Lower lobe of right lung (tissue), 2 donors: ENCODE data around the gene KCNJ9. TPM values are rescaled to one million over a fixed set of nuclear protein-coding genes. Genes with fewer than 3 reads are reported as not detected.
A peak's percentile ranks its signal among the peaks of the same experiment; 100 is the strongest.

Experiments used
- ATAC-seq, 2 donors: fragments of 200-7000 bp; cut with Tn5 transposase; one replicate each; pipeline ENCODE4 v1.9.1; 2020 to 2022; ENCODE audit warnings: mild to moderate bottlenecking in 2 of 2, moderate library complexity in 2 of 2
- DNase-seq: peaks from one replicate; pipeline ENCODE4 v3.0.0-alpha.2; 2020
- H3K27ac ChIP-seq: fragments of 200-600 bp; one replicate; pipeline ENCODE4 v1.8.0; 2022
- H3K27me3 ChIP-seq: fragments of 200-600 bp; one replicate; pipeline ENCODE4 v1.8.0; 2022; ENCODE audit warnings: low read depth
- H3K36me3 ChIP-seq: fragments of 200-600 bp; one replicate; pipeline ENCODE4 v1.8.0; 2022; ENCODE audit warnings: mild to moderate bottlenecking
- H3K4me1 ChIP-seq: fragments of 200-600 bp; one replicate; pipeline ENCODE4 v1.8.0; 2022
- H3K4me3 ChIP-seq: fragments of 200-600 bp; one replicate; pipeline ENCODE4 v1.8.0; 2022; ENCODE audit warnings: mild to moderate bottlenecking
- H3K9me3 ChIP-seq: fragments of 200-600 bp; one replicate; pipeline ENCODE4 v1.8.0; 2022
- CTCF ChIP-seq: fragments of 200-600 bp; IDR thresholded peaks from one replicate; pipeline ENCODE4 v1.8.0; 2022; ENCODE audit warnings: antibody characterized with exemption, mild to moderate bottlenecking
- intact Hi-C: fragments of 100-400 bp; cut with DNase I; formaldehyde crosslinking; loops from one replicate; pipeline ENCODE4 v1.11.0; 2022
- total RNA-seq: library from RNA; stranded (reverse); fragmentation: NEBNext Ultra II Directional; extraction: Animal tissue kit (Norgen Biotek cat#: 25700); gene quantifications from one replicate; pipeline ENCODE4 v1.2.1, GENCODE V29; 2021
- donor health status: DM: no; HTN: yes; CAD: no; lungs with severe emphysema.

The KCNJ9 gene
- total RNA-seq, 1 donor from 2014 or later: not detected

- intact Hi-C loops: no loop called here
- no peaks in the 10 kb centered on the region for H3K27me3 ChIP-seq
- peak within 1 kb of the TSS; percentile 93 for H3K27ac ChIP-seq
- peak; percentile 89 to 90 for ATAC-seq
- H3K4me3 ChIP-seq: peak within 1 kb of the TSS; percentile 90
- peaks cover 18% of the 10 kb centered on the region for H3K36me3 ChIP-seq
- H3K4me1 ChIP-seq: peaks cover 43% of the 10 kb centered on the region
- peak; percentile 93 for DNase-seq
- H3K9me3 ChIP-seq: no peaks in the 10 kb centered on the region
- no peak for TF ChIP-seq CTCF
Measured at GRCh38 chr1:160097911-160098851, 16.8 kb downstream of the KCNJ9 start, which contains the start of gene IGSF8. Gene IGSF8 (minus strand): TSS chr1:160098619. CDS start chr1:160098472, 147 bp downstream.

DNA sequence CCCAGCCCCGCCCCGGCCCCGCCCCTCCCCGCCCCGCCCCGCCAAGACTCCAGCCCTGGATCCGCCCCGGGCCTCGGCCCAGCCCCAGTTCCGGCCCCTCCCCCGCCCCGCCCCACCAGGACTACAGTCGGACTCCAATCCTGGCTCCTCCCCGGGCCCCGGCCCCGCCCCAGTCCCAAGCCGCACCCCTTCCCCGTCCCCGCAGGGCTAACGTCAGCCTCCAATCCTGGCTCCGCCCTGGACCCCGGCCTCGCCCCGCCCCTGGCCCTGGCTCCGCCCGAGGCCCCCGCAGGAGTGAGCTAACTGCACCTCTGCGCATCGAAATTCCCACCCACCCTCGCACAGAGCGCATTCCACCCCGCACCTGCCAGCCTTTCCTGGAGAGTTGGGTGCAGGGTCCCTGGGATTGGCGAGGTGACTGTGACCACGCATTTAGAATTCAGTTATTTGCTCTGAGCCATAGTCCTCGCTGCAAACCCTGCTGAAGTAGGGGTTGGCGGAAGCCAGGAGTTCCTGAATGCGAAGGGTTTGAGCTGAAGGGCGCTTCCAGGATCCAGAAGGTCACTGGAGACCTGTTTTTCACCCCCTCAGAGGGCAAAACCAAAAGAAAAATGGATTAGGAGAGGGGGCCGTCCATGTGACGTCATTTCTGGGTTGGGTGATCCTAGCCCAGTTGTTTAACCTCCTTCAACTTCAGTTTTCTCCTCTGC is 17.7 kb downstream of the KCNJ9 start:
- Histone ChIP-seq H3K36me3 (peaks cover 10% of the 10 kb centered on the region), H3K4me3 (peak overlapping the region; percentile 90), H3K9me3 (no peaks in the 10 kb centered on the region), H3K27me3 (no peaks in the 10 kb centered on the region), H3K27ac (peak overlapping the region; percentile 93), H3K4me1 (peaks cover 44% of the 10 kb centered on the region)
- intact Hi-C loops: no loop called here
- TF ChIP-seq CTCF: no peak
- ATAC-seq (peak; percentile 92 to 93), DNase-seq (peak; percentile 98)

DNA sequence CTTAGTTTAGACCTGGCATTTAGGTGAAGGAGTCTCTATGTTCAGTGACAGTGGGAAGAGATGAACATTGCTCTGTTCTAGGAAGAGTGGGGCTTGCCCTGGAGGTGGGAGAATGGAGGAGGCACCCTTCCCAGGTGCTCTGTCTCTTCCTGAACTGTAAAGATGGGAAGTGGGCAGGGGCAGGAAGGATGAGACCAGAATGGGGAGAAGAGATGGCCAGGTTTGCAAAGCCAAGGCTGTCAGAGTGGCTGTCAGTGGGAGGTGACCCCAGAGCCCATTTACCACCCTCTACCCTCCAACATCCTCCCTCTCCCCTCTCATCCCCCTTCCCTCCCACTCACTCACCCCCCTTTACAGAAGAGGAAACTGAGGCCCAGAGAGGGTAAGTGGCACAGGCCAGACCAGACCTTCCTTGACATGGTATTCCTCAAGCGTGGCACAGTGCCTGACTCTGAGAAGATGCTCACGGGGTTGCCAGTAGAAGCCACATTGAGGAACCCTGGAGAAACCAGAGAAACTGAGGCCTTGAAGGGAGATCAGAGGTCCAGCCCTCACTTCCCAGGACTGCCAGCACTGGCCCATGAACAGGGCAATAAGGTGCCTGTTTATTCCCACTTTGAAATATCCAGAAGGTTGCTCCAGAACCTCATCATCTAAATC is 18.5 kb downstream of the KCNJ9 start:
- ATAC-seq (no peak), DNase-seq (no peak)
- Histone ChIP-seq H3K27ac (peak overlapping the region; percentile 93), H3K4me1 (peaks cover 44% of the 10 kb centered on the region), H3K9me3 (no peaks in the 10 kb centered on the region), H3K27me3 (no peaks in the 10 kb centered on the region), H3K4me3 (no peak overlapping the region), H3K36me3 (peaks cover 2% of the 10 kb centered on the region)
- intact Hi-C loops: no loop called here
- TF ChIP-seq CTCF: no peak

DNA sequence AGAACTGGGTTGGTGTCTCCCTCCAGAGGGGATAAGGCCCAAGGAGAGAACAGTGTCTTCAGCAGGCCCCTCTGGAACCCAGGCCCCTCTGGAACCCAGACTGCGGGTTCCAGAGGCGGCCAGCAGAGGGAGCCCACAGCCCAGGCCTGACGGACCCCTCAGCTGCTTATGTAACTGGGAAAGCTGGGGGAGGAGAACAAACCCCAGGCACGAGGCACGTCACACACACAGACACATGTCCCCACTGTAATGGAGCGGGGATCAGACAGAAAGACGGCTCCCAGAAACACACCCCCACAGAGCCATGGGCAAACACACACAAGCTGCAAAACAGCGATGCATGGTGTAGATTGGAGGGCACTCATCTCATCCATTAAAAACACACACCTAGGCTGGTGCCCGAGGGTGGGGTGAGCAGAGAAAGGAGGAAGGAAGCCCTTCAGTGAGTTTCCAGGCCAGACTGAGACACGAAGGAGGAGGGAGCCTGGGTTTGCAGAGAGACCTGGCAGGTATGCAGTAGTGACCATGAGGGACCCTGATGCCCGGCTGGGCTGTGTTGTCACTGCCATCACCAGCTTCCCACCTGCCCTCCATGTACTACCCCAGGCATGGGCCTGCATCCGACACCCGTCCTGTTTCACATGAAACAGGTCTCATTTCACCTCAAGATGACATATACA is 19.8 kb downstream of the KCNJ9 start:
- Histone ChIP-seq H3K4me3 (no peak overlapping the region), H3K36me3 (no peaks in the 10 kb centered on the region), H3K27ac (peak overlapping the region; percentile 33), H3K4me1 (peaks cover 39% of the 10 kb centered on the region), H3K27me3 (no peaks in the 10 kb centered on the region), H3K9me3 (no peaks in the 10 kb centered on the region)
- intact Hi-C loops: no loop called here
- DNase-seq (peak; percentile 84), ATAC-seq (peak; percentile 43 to 66)
- peak; percentile 82 for TF ChIP-seq CTCF
